HepG2 (cell line): Measurements from ENCODE around the gene NFATC1. TPM values are rescaled to one million over a fixed set of nuclear protein-coding genes. Genes with fewer than 3 reads are reported as not detected.

Experiments
- ATAC-seq: fragments of 200-7000 bp; cut with Tn5 transposase; 3 replicates; pipeline ENCODE4 v1.9.1; 2020; ENCODE audit warnings: mild to moderate bottlenecking, moderate library complexity
- BruUV-seq: library from RNA; stranded (reverse); fragments of 400-500 nt; replicated peaks from 2 replicates; lab custom pipeline; 2021; lab: Mats Ljungman, UMichigan
- CTCF ChIA-PET: fragments of 300-600 bp; formaldehyde crosslinking; extraction: SDS; loops from one replicate; lab custom pipeline; 2021; ENCODE audit warnings: low total read pairs, inconsistent platforms, low intra/inter-chr PET ratio; lab: Yijun Ruan, JAX
- POLR2A ChIA-PET: fragments of 350-600 bp; sonication (Branson Sonifier 250); formaldehyde crosslinking; loops from one replicate; lab custom pipeline; 2020; ENCODE audit warnings: antibody characterized with exemption, inconsistent platforms; lab: Yijun Ruan, JAX
- DNase-seq: peaks from one replicate; pipeline ENCODE4 v3.0.0-alpha.2; 2015; ENCODE audit warnings: low spot score
- FAIRE-seq: peaks from 3 replicates; lab custom pipeline; 2011; peaks lifted over from hg19 to GRCh38; lab: Jason Lieb, UNC
- H2AFZ ChIP-seq: one replicate; pipeline ENCODE4 v1.6.1; 2011; ENCODE audit warnings: low read length, inconsistent platforms
- H3K27ac ChIP-seq: fragments of 300-600 bp; 3 replicates; pipeline ENCODE4 v1.8.0; 2011; ENCODE audit warnings: mixed run types, mild to moderate bottlenecking, mixed read lengths, low read length, inconsistent platforms; ENCODE audit not compliant: insufficient read depth; ENCODE audit errors: extremely low read length
- H3K27me3 ChIP-seq, 2 experiments: fragments of 200-600 bp in 1 of 2; 2 replicates in 1 of 2; 3 replicates in 1 of 2; pipeline versions ENCODE4 v1.6.0 to v1.8.0; 2011; ENCODE audit warnings: low read length in 2 of 2, mild to moderate bottlenecking in 2 of 2, moderate library complexity in 2 of 2, inconsistent platforms in 1 of 2; ENCODE audit not compliant: insufficient read depth in 2 of 2, control insufficient read depth in 1 of 2
- H3K36me3 ChIP-seq, 2 experiments: fragments of 200-600 bp in 1 of 2; replicated peaks in 1 of 2; 2 replicates in 1 of 2; 3 replicates in 1 of 2; pipeline versions ENCODE4 v1.5.1 to v1.8.0; 2011; ENCODE audit warnings: low read length in 2 of 2, inconsistent platforms in 1 of 2; ENCODE audit not compliant: insufficient read depth in 2 of 2, control insufficient read depth in 1 of 2
- H3K4me1 ChIP-seq: 2 replicates; pipeline ENCODE4 v1.5.1; 2012; ENCODE audit warnings: low read length, inconsistent platforms; ENCODE audit not compliant: insufficient read depth
- H3K4me2 ChIP-seq: 2 replicates; pipeline ENCODE4 v1.6.0; 2011; ENCODE audit warnings: low read depth, low read length, inconsistent platforms
- H3K4me3 ChIP-seq, 3 experiments: fragments of 200-600 bp in 1 of 3; sonication (generic), shearing (Covaris generic) in 1 of 3; replicated peaks in 1 of 3; 2 replicates each; pipeline ENCODE4 v1.5.1; 2011 to 2016; ENCODE audit warnings: low read length in 3 of 3, inconsistent platforms in 2 of 3, low read depth in 2 of 3, mild to moderate bottlenecking in 2 of 3, control low read depth in 1 of 3, mixed read lengths in 1 of 3; ENCODE audit not compliant: insufficient read depth in 1 of 3
- H3K79me2 ChIP-seq: one replicate; pipeline ENCODE4 v1.6.1; 2011; ENCODE audit warnings: low read length, inconsistent platforms; ENCODE audit not compliant: insufficient read depth
- H3K9ac ChIP-seq: 2 replicates; pipeline ENCODE4 v1.6.0; 2011; ENCODE audit warnings: mild to moderate bottlenecking, low read depth, low read length, inconsistent platforms; ENCODE audit not compliant: insufficient read depth
- H3K9me3 ChIP-seq: 2 replicates; pipeline ENCODE4 v1.5.1; 2012; ENCODE audit warnings: mild to moderate bottlenecking, low read length
- H4K20me1 ChIP-seq: 2 replicates; pipeline ENCODE4 v1.6.0; 2011; ENCODE audit warnings: inconsistent platforms, mild to moderate bottlenecking, low read length, moderate library complexity; ENCODE audit not compliant: insufficient read depth
- CEBPG ChIP-seq: IDR thresholded peaks from 2 replicates; pipeline ENCODE4 v1.6.1; 2016
- CEBPZ ChIP-seq: IDR thresholded peaks from 2 replicates; pipeline ENCODE4 v1.6.1; 2012; ENCODE audit warnings: low read length, improper control_type of control experiment
- ELF1 ChIP-seq: sonication (generic); formaldehyde crosslinking; IDR thresholded peaks from 2 replicates; pipeline ENCODE4 v1.4.0; 2020; ENCODE audit warnings: missing genetic modification reagents
- KAT8 ChIP-seq: IDR thresholded peaks from 2 replicates; pipeline ENCODE4 v1.6.1; 2016; ENCODE audit warnings: missing genetic modification reagents, missing compliant biosample characterization
- MED13 ChIP-seq: sonication (generic); formaldehyde crosslinking; IDR thresholded peaks from 2 replicates; pipeline ENCODE4 v1.5.0; 2020; ENCODE audit warnings: missing genetic modification reagents
- MLX ChIP-seq: IDR thresholded peaks from 2 replicates; pipeline ENCODE4 v1.6.1; 2016
- RARG ChIP-seq: sonication (generic); formaldehyde crosslinking; IDR thresholded peaks from 2 replicates; pipeline ENCODE4 v1.4.0; 2020; ENCODE audit warnings: low read depth, mild to moderate bottlenecking, missing genetic modification reagents
- SOX6 ChIP-seq, 2 experiments: fragments of 450-650 bp in 1 of 2; sonication (generic) in 1 of 2; formaldehyde crosslinking in 1 of 2; IDR thresholded peaks; 2 replicates each; pipeline versions ENCODE4 v1.4.0 to v1.6.1; 2017 to 2020; ENCODE audit warnings: antibody characterized with exemption in 1 of 2, mild to moderate bottlenecking in 1 of 2, missing genetic modification reagents in 1 of 2
- THAP8 ChIP-seq: sonication (generic); formaldehyde crosslinking; IDR thresholded peaks from 2 replicates; pipeline ENCODE4 v1.5.1; 2020; ENCODE audit warnings: missing genetic modification reagents, mild to moderate bottlenecking, borderline replicate concordance
- TRIM24 ChIP-seq: sonication (generic); formaldehyde crosslinking; IDR thresholded peaks from 2 replicates; pipeline ENCODE4 v1.8.0; 2022; ENCODE audit warnings: mild to moderate bottlenecking, missing genetic modification reagents
- ZNF101 ChIP-seq: sonication (generic); formaldehyde crosslinking; IDR thresholded peaks from 2 replicates; pipeline ENCODE4 v1.4.0; 2020; ENCODE audit warnings: mild to moderate bottlenecking, low read depth, missing genetic modification reagents, borderline replicate concordance
- ZNF597 ChIP-seq: sonication (generic); formaldehyde crosslinking; IDR thresholded peaks from 2 replicates; pipeline ENCODE4 v1.5.0; 2020; ENCODE audit warnings: missing genetic modification reagents
- ZNF672 ChIP-seq: sonication (generic); formaldehyde crosslinking; IDR thresholded peaks from 2 replicates; pipeline ENCODE4 v1.8.1; 2022; ENCODE audit warnings: missing genetic modification reagents
- ZNF782 ChIP-seq: sonication (generic); formaldehyde crosslinking; IDR thresholded peaks from 2 replicates; pipeline ENCODE4 v1.4.0; 2020; ENCODE audit warnings: missing genetic modification reagents, mild to moderate bottlenecking, borderline replicate concordance
- WGBS: methylation state at CpG from one replicate; pipeline ENCODE4 v1.1.6; 2017; ENCODE audit warnings: low lambda C conversion rate; 5-methylcytosine and 5-hydroxymethylcytosine counted together
- in situ Hi-C: cut with HindIII; loops from 2 replicates; pipeline ENCODE4 v1.10.0; 2017; ENCODE audit warnings: low pct_unique_long_range_greater_than_20kb; ENCODE audit not compliant: extremely low pct_ligation_motif_present
- intact Hi-C: fragments of 100-400 bp; cut with micrococcal nuclease; formaldehyde crosslinking; loops from one replicate; pipeline ENCODE4 v1.10.0; 2022; ENCODE audit not compliant: unreplicated experiment
- polyA plus RNA-seq, 8 experiments: library from polyadenylated mRNA; depleted of rRNA in 3 of 8; stranded (reverse) in 7 of 8; unstranded in 1 of 8; fragments of >200 nt; fragmentation: Illumina TruSeq in 4 of 8; extraction: Trizol in 4 of 8; gene quantifications; 2 replicates each; pipeline versions ENCODE4 v1.2.1 to v1.2.3, GENCODE V29; 2011 to 2016; ENCODE audit warnings: low read depth in 4 of 8, missing spikeins in 1 of 8, mixed read lengths in 1 of 8; ENCODE audit not compliant: insufficient read depth in 1 of 8
- total RNA-seq, 5 experiments: library from RNA; depleted of rRNA; stranded (reverse); fragments of >200 nt; fragmentation: Illumina TruSeq; extraction: Trizol; gene quantifications; 2 replicates each; pipeline ENCODE4 v1.2.3, GENCODE V29; 2016; ENCODE audit warnings: low read depth in 1 of 5

NFATC1 gene
- total and polyA plus RNA-seq, 2 of the 13 experiments (the other 11 are each of a cell fraction or from before 2014, with no cell fraction given), result not detected

GRCh38 chr18:79497638-79498081 is 101.9 kb downstream of the NFATC1 start:
- Histone ChIP-seq H3K4me2 (no peak overlapping the region), H3K36me3 (no peaks in the 10 kb centered on the region), H3K27me3 (peaks cover 0 to 3% of the 10 kb centered on the region in 2 experiments; a peak in 2 of 5 replicates), H3K4me3 (no peak overlapping the region), H2AFZ (no peak overlapping the region), H3K9ac (no peak overlapping the region), H3K4me1 (no peaks in the 10 kb centered on the region), H3K79me2 (no peaks in the 10 kb centered on the region), H4K20me1 (no peaks in the 10 kb centered on the region), H3K27ac (no peak overlapping the region), H3K9me3 (peaks cover 11% of the 10 kb centered on the region; the same call in 1 of the 2 replicates)
- intact Hi-C loops (no loop called here), in situ Hi-C loops (no loop called here)
- ChIA-PET POLR2A (no interaction called here), CTCF (no interaction called here)
- ATAC-seq (no peak), FAIRE-seq (no peak), DNase-seq (no peak)
- no TSS peak for BruUV-seq
- TF ChIP-seq THAP8, result no peak
- TF ChIP-seq MLX (CRISPR knock-in tag), result no peak
- no peak for TF ChIP-seq SOX6 (IDR thresholded peaks at IDR 0.05)
- TF ChIP-seq SOX6 (CRISPR knock-in tag; IDR thresholded peaks at IDR 0.05), result no peak
- no peak for TF ChIP-seq ZNF101 (CRISPR knock-in tag)
- TF ChIP-seq ELF1 (CRISPR knock-in tag), result no peak
- 1% methylated on average over 4 of the region's 4 CpGs for WGBS

- H2AFZ ChIP-seq, result no peak overlapping the region
- BruUV-seq, result no TSS peak
- H3K36me3 ChIP-seq, result no peaks in the 10 kb centered on the region
- H3K79me2 ChIP-seq, result no peaks in the 10 kb centered on the region
- FAIRE-seq (no peak), DNase-seq (no peak), ATAC-seq (no peak)
- in situ Hi-C loops, result no loop called here
- peaks cover 11% of the 10 kb centered on the region; the same call in 1 of the 2 replicates for H3K9me3 ChIP-seq
- ChIA-PET CTCF (no interaction called here), POLR2A (no interaction called here)
- H3K4me1 ChIP-seq, result no peaks in the 10 kb centered on the region
- H3K4me3 ChIP-seq, result no peak overlapping the region
- no peaks in the 10 kb centered on the region for H4K20me1 ChIP-seq
- intact Hi-C loops, result no loop called here
- H3K27ac ChIP-seq, result no peak overlapping the region
- WGBS, result 62% methylated on average over 6 of the region's 6 CpGs
- no peak overlapping the region for H3K4me2 ChIP-seq
- H3K9ac ChIP-seq, result no peak overlapping the region
- TF ChIP-seq CEBPZ (no peak), TRIM24 (no peak), CEBPG (CRISPR knock-in tag) (no peak), KAT8 (CRISPR knock-in tag) (no peak), ZNF672 (CRISPR knock-in tag) (no peak), ZNF597 (CRISPR knock-in tag) (no peak), ZNF782 (CRISPR knock-in tag) (no peak), MED13 (CRISPR knock-in tag) (no peak), RARG (CRISPR knock-in tag) (no peak)
- H3K27me3 ChIP-seq, result peaks cover 0 to 13% of the 10 kb centered on the region in 2 experiments; a peak in 3 of 5 replicates
Observed at GRCh38 chr18:79498662-79499061, 102.9 kb downstream of the NFATC1 start.
